Measurements from ENCODE around the gene CHST8.
A peak's percentile ranks its signal among the peaks of the same experiment; 100 is the strongest.
"Not testable (repeated sequence)": the region's sequence is repeated elsewhere in the genome, so short reads cannot be mapped to it uniquely, and the experiment has no call there.

The CHST8 gene

GRCh38 chr19:33818411-33818810, 196.7 kb downstream of the CHST8 start:
- no peak for DNase-seq

DNA sequence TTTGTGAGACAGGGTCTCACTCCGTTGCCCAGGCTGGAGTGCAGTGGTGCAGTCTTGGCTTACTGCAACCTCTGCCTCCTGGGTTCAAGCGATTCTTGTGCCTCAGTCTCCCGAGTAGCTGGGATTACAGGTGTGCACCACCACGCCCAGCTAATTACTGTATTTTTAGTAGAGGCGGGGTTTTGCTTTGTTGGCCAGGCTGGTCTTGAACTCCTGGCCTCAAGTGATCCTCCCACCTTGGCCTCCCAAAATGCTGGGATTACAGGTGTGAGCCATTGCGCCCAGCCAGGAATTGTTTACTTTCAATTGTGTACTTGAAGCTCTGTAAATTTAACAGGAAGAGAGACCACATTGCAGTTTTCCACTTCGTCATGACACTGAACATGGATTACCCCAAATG, 197.3 kb downstream of the CHST8 start:
- DNase-seq, result not testable (repeated sequence)

DNA sequence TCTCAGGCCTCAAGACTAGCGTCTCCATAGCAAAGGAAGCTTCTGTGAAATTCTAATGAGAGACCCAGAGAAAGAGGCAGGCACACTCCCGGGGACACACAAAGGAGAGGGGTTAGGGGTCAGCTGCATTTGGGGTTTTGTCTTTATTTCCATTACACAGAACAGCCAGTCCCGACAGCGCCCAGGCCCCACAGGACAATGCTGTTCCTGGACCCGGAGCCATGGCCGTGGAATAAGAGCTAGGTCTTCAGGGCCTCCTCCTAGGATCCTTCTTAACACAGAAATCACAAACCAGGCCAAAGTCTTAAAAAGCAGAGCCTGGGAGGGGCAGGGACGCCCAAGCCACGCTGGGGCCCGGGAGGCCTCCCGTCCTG, 197.7 kb downstream of the CHST8 start:
- DNase-seq, result no peak

- peak; percentile 97 for DNase-seq
Observed at GRCh38 chr19:33819880-33820781, 198.4 kb downstream of the CHST8 start.

- no peak for DNase-seq
Observed at GRCh38 chr19:33821871-33822270, 200.1 kb downstream of the CHST8 start.

All from MV-4-11 (cell line).